Spleen (tissue), 7 donors: Measurements from ENCODE around the gene LPO.

Source experiments
- POLR2A ChIP-seq, 3 donors: fragments of 450-650 bp; IDR thresholded peaks; one replicate each; pipeline ENCODE4 v1.5.1; 2017; ENCODE audit warnings: antibody characterized with exemption in 3 of 3, mild to moderate bottlenecking in 1 of 3
- POLR2AphosphoS5 ChIP-seq, 3 donors: sonication (generic); formaldehyde crosslinking; IDR thresholded peaks; one replicate each; pipeline ENCODE4 v1.5.1; 2017; ENCODE audit warnings: antibody characterized with exemption in 3 of 3
- TF ChIP-seq, protein P1 (sequence below), 11 experiments: fragments of 200-600 bp in 7 of 11; fragments of 450-650 bp in 4 of 11; sonication (generic) in 4 of 11; IDR thresholded peaks in 8 of 11; conservative IDR thresholded peaks in 3 of 11; 1 replicate in 7 of 11; 2 replicates in 4 of 11; pipeline versions ENCODE4 v1.4.0 to v1.8.0; 2016 to 2021; ENCODE audit warnings: antibody characterized with exemption in 11 of 11, inconsistent platforms in 4 of 11, mild to moderate bottlenecking in 1 of 11
- donor health status: DM: no; HTN: no; CAD: no; lungs with moderate emphysema.
- donor health status: DM: no; HTN: no; CAD: no.
- donor health status: DM: no; HTN: no; CAD: no.

DNA sequence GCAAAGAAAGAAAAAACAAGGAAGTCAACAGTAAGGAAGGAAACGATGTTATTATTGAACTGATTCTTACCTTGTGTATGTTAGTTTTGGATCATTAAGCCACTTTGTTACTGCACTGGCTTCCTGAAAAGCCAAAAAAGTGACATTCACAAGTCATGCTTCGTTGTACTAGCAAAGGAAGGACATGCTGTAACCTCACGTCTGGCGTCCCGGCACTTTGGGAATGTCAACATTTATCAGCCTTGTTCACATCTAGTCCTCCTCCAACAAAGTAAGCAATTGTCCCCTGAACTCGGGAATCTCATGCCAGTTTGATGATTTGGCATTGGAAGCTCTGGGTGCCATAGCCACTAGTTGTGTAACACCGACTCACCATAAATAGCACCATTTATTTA is 18.6 kb upstream of the LPO start:
- TF ChIP-seq, protein P1, sequence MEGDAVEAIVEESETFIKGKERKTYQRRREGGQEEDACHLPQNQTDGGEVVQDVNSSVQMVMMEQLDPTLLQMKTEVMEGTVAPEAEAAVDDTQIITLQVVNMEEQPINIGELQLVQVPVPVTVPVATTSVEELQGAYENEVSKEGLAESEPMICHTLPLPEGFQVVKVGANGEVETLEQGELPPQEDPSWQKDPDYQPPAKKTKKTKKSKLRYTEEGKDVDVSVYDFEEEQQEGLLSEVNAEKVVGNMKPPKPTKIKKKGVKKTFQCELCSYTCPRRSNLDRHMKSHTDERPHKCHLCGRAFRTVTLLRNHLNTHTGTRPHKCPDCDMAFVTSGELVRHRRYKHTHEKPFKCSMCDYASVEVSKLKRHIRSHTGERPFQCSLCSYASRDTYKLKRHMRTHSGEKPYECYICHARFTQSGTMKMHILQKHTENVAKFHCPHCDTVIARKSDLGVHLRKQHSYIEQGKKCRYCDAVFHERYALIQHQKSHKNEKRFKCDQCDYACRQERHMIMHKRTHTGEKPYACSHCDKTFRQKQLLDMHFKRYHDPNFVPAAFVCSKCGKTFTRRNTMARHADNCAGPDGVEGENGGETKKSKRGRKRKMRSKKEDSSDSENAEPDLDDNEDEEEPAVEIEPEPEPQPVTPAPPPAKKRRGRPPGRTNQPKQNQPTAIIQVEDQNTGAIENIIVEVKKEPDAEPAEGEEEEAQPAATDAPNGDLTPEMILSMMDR (IDR thresholded peaks at IDR 0.05 in 8 of 11, conservative IDR thresholded peaks at IDR 0.05 in 3 of 11), result no peak
- TF ChIP-seq POLR2A (IDR thresholded peaks at IDR 0.05) (no peak), POLR2AphosphoS5 (IDR thresholded peaks at IDR 0.05) (no peak)
